IPS-NIHi11 (cell line): ENCODE data around the gene GNAQ.
"Not testable (repeated sequence)": the region's sequence is repeated elsewhere in the genome, so short reads cannot be mapped to it uniquely, and the experiment has no call there.

Experiments
- DNase-seq: peaks from one replicate; pipeline ENCODE4 v3.0.0; 2012; ENCODE audit warnings: mixed read lengths, low spot score

Gene GNAQ

DNA sequence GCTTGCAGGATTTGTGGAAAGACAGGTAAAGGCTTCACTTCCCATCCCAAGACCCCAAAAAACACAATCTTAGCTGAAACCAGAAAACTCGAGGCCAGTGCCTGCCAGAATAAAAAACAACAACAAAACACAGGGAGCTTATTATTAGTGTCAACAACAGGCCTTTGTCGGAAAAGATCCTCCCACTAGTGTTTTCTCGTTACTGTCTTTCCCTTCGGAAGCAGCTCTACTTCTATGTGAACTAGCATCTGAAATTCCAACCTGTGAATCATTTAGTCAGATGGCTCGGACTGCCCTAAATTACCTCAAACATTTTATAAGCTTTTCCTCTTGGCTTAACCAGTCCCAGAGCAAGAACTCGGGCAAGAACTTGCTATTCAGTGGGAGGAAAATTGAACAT lies 261.3 kb downstream of the GNAQ start:
- no peak for DNase-seq

DNA sequence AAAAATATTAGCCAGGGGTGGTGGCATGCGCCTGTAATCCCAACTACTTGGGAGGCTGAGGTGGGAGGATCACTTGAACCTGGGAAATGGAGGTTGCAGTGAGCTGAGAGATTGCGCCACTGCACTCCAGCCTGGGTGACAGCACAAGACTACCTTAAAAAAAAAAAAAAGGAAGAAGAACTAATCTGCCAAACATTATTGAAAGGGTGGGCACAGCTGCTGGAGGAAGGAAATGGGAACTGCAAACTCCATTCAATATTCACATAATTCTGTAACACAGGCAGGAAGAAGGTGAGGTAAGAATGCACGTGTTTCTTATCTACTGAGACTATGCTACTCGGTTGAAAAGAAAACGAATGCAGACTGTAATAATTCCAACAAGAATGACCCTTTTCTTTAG lies 262.4 kb downstream of the GNAQ start:
- no peak for DNase-seq

DNA sequence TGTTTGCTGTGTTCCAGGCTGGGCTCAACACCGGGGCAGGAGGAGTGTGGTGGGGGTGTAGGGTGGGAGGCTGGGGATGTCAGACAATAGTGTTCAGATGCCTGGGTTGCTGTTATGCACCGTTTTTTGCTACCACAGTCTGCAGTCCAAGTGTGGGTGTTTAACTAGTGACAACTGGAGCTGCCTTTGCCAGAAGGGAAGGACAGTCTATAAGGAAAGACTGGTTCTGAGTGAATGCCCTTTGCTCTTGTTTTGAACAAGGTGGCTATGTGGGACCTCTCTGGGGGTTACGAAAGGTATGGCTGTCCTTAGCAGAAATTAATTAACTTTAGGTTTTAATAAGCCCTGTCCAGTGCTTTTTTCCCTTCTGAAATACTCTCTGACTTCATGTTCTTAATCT lies 265.0 kb downstream of the GNAQ start:
- no peak for DNase-seq

DNA sequence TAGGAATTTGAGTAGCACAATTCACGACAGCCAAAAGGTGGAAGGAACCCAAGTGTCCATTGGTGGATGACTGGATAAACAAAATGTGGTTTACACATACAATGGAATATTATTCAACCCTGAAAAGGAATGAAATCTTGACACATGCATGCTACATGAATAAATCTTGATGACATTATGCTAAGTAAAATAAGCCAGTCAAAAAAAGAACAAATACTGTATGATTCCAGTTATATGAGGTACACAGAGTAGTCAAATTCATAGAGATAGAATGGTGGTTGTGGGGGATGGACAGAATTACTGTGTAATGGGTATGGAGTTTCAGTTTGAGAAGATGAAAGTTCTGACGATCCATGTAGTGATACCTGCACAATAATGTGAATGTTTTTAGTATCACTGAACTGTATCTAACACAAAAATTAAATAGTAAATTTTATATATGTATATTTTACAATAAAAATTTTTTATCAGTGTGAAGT lies 265.8 kb downstream of the GNAQ start:
- no peak for DNase-seq

DNA sequence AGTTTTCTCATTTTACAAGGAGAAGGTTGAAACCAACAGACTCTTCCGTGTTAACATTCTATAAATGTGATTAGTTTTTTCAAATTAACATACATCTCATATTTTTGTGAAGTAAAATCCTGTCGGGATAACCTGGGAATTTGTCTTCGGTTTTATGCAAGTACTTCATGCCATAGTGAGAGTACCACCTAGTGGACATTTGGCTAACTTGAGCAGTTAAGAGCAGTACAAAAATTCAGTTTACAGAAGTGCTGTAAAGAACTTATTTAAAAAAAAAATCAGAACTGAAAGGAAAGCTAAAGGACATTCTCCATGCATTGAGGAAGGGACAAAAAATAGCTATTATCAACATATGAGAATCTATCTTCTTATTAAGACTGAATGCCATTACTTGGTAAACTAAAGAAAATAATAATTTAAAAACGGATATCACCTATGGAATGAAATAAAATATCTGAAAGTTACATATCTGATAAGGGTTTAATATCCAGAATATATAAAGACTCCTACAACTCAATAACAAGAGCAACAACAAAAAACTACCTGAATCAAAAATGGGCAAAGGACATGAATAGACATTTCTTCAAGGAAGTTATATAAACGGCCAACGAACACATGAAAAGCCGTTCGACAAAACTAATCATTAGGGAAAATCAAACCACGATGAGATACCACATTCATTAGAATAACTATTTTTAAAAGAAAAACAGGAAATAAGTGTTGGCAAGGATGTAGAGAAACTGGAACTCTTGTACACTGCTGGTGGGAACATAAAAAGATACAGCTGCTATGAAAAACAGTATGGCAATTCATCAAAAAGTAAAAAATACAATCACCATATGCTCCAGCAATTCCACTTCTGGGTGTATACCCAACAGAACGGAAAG lies 266.5 kb downstream of the GNAQ start:
- no peak for DNase-seq

DNA sequence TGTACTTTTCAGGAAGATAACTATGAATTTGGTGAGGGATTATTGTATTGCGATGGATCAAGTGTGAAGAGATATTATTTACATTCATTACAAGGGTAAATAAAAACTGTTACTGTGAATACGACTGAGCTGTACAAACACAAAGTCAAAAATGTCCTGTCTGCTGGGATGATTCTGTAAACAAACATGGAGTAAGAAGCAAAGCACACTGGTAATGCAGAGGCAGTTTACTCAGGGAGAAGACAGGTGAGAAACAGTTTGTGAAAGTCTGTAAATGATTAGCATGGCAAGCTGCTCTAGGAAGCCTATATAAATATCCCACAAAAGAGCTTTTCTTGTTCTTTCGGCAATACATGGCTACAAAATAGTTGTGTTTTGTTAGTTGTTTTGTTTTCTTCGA lies 268.0 kb downstream of the GNAQ start:
- no peak for DNase-seq

DNA sequence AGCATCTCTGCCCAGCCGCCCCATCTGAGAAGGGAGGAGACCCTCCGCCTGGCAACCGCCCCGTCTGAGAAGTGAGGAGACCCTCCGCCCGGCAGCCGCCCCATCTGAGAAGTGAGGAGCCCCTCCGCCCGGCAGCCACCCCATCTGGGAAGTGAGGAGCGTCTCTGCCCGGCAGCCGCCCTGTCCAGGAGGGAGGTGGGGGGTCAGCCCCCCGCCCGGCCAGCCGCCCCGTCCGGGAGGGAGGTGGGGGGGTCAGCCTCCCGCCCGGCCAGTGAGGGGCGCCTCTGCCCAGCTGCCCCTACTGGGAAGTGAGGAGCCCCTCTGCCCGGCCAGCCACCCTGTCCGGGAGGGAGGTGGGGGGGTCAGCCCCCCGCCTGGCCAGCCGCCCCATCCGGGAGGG lies 270.7 kb downstream of the GNAQ start:
- not testable (repeated sequence) for DNase-seq

DNA sequence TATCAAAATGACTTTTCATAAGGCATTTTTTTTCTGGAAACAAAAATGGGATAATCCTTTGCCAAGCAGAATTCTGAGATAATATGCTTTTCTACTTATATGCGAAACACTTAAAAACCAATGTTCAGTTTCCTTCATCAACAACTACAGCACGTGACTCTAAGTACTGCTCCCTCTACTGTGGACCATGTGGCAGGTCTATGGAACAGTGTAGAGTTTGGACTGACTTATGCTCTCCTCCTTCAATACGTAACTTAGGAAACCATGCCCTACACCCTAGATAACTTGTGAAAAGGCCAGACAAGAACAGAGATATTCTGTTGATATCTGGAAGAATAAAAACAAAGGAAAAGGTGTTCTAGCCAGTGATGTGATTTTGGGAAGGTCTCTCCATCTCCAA lies 272.2 kb downstream of the GNAQ start:
- no peak for DNase-seq

DNA sequence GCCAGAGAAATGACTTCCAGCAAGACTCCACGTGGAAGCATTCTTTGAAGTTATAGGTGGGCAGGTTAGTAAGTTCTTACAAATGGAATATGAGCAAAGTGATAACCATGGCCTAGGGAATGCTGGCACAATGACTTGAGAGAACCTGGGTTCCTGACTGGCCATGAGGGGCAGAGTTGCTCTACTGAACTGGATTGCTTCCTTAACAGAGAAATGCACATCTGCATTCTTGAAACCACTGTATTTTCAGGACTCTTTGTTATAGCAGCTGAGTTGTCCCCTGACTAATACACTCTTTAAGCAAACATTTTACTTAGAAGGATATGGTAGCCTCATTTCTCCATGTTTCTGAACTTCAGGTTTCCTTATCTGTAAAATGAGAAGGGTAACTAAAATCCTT lies 275.2 kb downstream of the GNAQ start:
- DNase-seq, result no peak

DNA sequence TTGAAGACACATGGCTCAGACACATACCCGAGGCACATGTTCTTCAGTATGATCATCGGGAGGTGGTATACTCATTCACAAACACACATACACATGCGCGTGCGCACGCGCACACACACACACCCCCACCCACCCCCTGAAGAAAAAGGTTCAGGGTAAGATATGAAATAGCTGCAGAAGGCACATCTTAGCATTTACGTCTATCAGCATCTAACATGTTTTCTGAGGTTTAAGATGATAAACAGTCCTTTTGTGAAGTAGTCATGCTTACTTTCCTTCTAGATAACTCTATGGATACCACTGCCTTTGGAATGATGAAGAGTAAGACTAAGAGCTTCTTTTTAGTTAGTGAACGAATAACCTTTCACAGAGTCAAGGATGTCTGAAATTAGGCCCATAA lies 278.4 kb downstream of the GNAQ start:
- DNase-seq, result no peak

DNA sequence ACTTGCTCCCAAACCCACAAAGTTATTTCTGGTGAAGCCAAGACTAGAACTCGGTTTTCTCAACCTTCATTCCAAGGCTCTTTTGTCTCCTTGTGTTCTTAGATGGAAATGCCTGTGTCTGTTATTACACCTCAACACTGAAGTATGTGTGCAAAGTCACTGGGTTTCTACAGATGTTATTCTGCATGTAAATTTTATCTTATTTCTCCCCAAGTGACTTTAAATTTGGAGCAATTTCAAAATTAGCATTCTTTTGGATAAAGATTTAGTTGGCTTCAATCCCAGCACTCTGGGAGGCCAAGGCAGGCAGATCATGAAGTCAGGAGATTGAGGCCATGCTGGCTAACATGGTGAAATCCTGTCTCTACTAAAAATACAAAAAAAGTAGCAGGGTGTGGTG lies 279.1 kb downstream of the GNAQ start:
- DNase-seq, result no peak

DNA sequence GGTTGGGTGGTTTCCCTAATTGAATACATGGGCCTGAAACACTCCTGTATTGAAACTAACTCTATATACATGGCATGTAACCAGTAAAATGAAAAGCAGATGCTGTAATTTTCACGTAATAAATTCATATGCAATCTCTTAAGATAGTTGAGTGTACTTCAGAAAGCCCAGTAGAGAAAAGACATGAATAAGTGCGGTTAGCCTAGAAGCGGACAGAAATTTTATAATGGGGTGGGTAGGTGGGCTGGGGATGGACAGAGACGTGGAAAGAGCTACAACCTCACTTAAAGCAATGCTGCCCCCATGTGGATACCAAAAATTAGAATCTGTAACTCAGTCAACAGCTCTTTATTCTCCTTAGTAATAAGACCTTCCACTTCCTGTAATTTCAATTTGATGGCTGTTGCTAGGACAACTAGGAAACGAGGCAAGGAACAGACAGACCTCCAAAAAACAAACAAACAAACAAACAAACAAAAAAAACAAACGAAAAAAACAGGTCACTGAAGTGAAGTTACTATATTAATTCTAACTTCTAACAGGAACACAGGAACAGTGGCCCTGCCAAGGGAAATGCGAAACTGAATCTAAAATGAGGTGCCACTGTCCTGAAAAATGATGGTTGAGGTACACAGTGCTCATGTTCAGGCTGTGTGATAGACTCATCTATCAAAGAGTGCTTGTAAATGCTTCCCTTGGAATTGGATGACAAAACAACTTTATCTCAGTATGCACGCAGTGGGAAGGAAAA lies 280.1 kb downstream of the GNAQ start:
- DNase-seq, result peak; percentile 58

DNA sequence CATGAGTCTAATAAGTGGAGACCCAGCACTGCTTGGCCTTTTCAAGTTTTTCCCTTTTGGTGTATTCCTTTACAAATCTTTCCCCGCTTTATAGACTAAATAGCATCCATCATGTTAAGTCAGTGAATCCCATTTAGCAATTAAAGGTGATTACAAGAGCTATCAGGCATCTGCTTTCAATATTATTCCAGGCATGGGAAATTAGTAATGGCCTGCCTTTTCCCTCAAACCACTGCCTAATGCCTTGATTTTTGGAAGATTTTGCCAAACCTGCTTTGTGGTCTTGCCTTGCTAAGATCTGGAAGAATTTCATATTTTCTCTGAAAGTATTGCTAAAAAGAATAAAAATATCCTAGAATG lies 280.6 kb downstream of the GNAQ start:
- no peak for DNase-seq

DNA sequence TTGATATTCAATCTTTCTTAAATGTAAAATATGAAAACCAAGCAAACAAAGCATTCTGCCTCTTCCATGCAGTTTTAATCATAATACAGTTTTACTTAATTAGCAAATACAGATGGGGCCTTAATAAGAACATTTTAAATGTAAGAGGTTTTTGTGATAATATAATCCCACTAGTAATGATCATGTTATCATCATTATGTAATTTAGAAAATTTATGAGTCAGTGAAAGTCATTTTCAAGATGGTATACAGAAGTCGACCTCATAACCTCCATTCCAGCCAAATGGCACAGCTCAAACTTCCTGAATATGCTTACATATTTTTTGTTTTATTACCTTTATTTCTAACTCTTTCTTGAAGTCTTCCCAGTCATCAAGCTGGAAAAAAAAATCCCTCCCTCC lies 281.3 kb downstream of the GNAQ start:
- no peak for DNase-seq

DNA sequence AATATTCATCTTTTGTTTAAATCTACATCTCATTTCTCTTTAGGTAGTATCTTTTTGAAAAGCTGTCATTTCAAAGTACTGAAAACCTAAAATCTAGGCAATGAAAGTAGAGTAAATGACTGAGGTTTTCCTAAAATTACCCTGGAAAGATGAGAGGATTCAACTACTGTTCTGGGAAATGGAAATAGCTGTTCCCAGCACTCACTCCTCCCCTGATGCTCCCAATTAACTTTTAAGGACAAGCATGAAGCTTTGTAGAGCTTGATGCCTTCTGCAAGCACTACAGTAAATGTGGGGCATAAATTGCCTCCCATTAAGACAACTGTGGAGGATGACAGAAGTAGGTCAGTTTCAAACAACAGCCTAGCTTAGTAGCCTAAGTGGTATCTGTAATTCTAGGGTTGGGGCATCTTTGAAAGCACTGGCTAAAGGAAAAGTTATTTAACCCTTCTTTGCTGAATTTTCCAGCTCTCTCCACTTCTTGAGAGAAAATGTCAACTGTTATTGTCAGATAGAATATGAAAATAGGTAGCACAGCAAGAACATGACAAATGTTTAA lies 283.3 kb downstream of the GNAQ start:
- DNase-seq, result no peak

DNA sequence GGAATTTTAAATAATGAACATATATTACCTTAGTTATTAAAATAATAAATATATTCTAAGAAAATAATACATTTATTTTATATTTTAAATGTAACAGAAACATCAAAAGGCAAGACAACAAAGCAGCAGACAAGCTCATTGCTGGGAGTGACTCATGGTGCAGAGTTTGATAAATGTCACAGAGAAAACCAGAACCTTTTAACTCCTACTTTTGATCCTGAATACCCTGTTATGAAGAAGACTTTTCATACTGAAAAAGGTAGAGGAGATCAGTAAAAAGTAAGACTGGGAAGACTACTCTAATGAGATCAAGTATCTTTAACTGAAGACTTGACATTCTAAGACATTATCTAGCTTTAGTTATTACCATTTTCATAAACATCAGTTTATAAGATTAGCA lies 284.4 kb downstream of the GNAQ start:
- no peak for DNase-seq

DNA sequence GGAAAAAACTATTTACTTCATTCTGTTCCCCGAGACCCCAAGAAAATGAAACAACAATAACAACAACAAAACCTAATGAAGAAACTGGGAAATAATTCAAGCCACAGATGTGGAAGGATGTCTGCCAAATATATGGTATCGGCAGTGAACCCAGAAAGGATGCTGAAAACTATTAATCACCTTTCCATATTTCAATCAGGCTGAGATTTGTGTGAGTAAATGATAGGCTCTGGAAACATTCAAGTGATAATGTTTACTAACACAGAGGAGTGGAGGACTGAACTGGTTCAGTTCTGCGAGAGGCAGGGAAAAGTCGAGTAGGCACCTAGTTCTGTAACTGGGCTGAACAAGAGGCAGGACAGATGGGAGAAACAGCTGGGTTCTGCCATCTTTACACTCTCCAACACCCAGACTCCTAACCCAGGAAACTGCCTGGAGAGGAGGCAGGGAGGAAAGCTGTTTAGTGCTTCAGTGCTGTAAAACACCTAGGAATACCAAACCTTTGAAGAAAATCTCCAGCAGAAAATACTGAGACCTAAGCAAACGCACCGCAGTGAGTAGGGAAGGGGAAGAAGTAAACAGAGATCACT lies 286.7 kb downstream of the GNAQ start:
- DNase-seq, result no peak

DNA sequence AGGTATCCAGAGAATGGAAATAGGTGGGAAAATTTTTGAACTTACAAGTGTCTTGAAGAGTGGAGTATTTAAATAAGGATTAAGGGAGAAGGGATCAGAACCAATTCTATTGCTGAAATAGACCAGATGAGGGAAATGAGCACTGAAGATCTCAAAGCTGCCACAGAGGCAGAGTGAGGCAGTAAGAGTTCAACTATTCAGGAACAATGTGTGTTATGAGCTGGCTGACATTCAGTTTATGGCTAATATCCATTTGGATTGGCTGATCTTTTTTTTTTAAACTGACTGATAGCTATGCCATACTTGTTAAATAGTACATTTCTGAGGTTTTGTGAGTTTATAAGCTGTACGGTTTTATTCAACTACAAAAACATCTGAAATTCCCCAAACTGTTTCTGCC lies 288.2 kb downstream of the GNAQ start:
- DNase-seq, result no peak

DNA sequence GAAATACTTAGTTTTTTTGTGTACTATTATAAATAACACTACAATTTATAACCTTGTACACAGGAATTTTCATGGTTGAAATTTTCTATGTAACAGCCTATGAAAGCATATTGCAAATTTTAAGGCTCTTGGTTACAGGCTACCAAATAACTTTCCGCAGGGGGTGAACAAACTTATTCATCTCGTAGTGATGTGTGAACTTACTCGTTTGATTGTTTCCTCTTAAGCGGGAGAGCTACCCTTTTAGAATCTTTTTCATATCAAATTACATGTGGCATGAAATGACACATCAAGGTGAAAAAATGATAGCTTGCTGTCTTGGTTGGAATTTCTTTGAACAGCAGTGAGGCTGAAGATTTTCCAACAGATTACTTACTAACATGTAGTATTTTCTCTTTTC lies 292.7 kb downstream of the GNAQ start:
- no peak for DNase-seq

DNA sequence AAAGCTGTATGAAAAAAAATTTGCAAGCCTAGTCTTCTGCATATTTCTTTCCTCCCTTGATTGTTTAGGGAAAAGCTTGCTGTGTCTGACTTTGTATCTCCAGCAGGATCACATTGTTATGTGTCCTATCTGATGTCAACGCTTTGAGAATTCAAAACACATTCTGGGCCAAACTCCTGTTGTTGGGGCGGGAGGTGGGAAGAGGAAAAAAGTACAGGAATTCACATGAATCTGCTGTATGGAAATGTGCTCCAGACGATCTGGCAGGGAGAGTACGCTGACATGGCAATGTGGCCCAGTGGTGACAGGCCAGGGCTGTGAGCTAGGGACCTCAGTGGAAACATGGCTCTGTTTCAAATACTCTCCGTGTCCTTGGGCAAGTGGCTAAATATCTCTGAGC lies 296.1 kb downstream of the GNAQ start:
- DNase-seq, result no peak

DNA sequence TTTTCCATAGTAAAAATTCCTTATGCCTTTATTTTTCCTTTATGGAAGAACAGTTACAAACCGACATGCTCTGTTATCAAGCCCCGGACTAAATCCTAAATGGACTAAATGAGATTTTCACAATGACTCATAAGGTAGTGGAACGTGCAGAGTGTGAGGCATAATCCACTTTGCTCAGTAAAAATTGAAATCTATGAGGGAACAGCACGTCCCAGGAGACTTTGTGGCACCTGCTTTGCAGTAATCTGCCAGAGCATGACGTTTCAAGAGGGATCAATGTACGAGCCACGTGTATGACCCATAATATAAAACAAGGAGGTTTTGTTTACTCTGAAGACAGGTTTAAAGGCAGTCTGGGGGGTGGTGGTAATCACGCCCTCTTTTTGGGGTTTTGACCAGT lies 299.7 kb downstream of the GNAQ start:
- DNase-seq, result no peak

DNA sequence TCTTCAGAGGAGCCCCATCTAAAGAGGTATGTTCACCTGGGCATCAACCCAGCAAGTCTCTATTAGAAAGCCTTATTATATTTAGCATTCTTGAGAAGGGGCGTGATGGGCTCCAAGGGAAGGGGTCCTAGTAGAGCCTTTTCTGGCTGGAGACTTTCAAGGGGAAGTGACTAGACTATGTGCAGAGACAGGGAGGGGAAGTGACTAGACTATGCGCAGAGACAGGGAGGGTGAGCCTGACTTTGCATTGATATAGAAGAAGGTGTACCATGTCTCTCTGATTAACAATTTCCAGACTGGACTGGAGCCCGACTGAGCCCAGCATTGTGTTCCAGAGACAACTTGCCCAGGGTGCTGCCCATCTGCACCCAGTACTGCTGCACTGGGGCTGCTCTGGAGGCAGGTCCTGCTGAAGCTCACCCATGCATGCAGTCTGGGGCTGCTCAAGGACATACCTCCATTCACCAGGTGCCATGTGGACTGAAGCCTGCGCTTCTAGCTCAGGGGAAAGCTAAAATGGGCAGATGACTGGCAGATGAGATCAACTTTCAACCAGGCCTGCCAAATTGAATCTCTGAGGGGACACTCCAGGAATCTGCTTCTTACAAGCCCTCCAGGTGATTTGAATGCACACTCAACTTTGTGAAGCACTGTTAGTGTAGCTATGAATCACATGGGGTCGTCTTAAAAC lies 300.5 kb downstream of the GNAQ start:
- no peak for DNase-seq
